ENCODE data around the gene CCSAP.
"Not testable (repeated sequence)": the region's sequence is repeated elsewhere in the genome, so short reads cannot be mapped to it uniquely, and the experiment has no call there.

CCSAP gene

GRCh38 chr1:229364207-229365065 is 21.6 kb upstream of the CCSAP start:
- DNase-seq = no peak

DNA sequence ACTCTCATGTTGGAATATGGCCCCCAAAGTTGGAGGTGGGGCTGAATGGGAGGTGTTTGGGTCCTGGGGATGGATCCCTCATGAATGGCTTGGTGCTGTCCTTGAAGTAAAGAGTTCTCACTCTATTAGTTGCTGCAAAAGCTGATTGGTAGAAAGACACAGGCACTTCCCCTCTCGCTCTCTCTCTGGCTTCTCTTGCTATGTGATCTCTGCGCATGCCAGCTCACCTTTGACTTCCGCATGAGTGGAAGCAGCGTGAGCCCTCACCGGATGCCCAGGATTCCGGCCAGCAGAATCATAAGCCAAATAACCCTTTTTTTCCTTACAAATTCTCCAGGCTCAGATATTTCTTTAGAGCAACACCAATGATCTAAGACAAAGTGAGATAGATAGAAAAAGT is 20.9 kb upstream of the CCSAP start:
- no peak for DNase-seq

DNA sequence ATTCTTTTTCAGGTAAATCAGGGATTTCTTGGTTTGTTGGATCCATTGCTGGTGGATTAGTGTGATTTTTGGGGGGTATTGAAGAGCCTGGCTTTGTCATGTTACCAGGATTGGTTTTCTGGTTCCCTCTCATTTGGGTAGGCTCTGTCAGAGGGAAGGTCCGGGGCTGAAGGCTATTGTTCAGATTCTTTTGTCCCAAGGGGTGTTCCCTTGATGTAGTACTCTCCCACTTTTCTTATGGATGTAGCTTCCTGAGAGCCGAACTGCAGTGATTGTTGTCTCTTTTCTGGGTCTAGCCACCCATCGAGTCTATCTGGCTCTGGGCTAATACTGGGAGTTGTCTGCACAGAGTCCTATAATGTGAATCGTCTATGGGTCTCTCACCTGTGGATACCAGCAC is 17.6 kb upstream of the CCSAP start:
- no peak for DNase-seq

DNA sequence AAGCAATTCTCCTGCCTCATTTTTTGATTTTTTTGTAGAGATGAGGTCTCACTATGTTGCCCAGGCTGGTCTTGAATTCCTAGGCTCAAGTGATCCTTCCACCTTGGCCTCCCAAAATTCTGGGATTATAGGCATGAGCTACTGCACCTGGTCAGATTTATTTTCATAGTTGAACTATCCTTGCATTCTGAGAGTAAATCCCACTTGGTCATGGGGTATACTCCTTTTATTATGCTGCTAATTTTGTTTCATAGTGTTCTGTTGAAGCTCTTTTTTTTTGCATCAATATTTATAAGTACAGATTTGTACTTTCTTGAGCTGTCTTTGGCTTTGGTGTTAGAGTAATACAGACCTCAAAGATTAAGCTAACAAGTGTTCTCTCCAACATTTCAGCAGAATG is 12.8 kb upstream of the CCSAP start:
- DNase-seq = no peak

DNA sequence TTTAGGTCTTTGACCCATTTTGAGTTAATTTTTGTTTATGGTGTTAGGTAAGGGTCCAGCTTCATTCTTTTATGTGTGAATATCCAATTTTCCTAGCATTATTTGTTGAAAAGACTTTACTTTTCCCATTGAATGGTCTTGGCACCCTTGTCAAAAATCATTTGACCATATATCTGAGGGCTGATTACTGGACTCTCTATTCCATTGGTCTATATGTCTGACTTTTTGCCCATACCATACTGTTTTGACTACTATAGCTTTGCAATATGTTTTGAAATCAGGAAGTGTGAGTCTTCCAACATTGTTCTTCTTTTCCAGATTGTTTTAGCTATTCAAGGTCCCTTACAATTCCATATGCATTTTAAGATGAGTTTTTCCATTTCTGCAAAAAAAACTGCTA is 11.4 kb upstream of the CCSAP start:
- DNase-seq = no peak

- DNase-seq = no peak
Measured at GRCh38 chr1:229352975-229353374, 10.1 kb upstream of the CCSAP start.

DNA sequence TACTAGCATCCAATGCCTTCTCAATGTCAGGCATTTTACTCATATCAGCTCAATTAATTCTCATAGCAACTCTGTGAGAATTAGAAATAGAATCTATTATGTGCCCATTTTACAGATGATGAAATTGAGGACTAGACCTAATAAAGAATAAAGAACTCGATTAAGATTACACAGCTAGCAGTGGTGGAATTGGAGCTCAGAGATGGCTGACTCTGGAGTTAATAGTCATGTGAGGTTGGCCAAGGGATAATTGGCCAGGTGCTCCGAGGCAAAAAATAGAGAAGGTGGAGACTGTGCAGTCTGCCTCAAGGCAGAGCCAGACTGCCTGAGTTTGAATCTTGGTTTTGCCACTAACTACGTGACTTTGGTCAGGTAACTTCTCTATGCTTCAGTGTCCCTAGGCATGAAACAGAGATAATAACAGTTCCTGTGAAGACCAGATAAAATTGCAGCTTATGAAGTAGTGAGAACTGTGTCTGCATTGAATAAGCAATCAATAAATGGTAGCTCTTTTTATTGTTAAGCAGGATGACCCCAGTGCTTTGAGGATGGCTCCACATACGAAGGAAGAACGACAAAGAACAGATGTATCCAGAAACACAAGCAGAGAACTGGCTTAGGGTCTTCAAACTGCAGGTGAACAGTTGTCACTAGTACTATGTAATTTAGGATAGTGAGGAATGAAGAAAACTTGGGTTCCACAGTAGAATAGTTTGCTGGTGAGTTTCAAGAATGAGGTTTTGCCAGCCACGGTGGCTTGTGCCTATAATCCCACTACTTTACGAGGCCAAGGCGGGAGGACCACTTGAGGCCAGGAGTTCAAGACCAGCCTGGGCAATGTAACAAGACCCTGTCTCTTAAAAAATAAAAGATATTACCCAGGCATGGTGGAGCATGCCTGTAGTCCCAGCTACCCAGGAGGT is 6.9 kb upstream of the CCSAP start:
- no peak for DNase-seq

- DNase-seq = no peak
Measured at GRCh38 chr1:229347528-229347927, 4.7 kb upstream of the CCSAP start.

GRCh38 chr1:229344937-229345684 is 2.3 kb upstream of the CCSAP start:
- DNase-seq = no peak

- DNase-seq = no peak
Measured at GRCh38 chr1:229344139-229344538, 1.3 kb upstream of the CCSAP start.

- DNase-seq = peak; percentile 78
Measured at GRCh38 chr1:229341774-229342655, 832 bp downstream of the CCSAP start.

- DNase-seq = no peak
Measured at GRCh38 chr1:229340496-229340895, 2.4 kb downstream of the CCSAP start.

DNA sequence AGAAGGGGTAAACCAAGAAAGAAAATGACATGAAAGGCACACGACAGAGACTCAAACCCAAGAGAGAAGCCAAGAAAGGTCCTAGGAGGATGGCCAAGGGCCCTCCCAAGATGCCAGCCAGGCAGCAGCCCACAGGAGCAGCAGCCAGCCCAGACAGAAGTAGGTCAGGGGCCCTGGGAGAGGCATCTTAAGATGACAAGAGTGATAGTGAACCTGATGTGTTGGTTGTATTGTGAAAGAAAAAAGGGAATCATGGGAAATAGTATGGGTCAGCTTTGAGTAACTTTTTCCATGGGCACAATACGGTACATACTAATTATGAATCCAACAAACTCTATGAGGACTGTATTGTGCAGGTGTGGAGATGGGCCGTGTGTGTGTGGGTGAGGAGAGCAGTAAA is 3.3 kb downstream of the CCSAP start:
- DNase-seq = no peak

DNA sequence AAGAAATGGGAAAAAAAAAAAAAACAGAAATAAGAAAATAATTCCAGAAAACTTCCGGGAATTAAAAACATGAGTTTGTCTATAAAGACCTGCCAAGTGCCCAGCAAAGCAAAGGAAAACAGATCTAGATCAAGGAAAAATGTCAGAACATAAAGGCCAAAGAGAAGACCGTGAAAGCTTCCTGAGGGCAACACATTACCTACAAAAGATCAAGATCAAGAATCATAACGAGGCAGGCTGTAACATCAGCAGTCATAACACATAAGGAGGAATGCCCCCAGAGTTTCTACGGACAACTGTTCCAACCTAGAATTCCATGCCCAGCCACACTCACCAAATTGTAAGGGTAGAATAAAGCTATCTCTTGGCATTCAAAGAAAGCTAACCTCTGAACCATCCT is 3.8 kb downstream of the CCSAP start:
- no peak for DNase-seq

GRCh38 chr1:229336345-229336744 is 6.5 kb downstream of the CCSAP start:
- no peak for DNase-seq

- DNase-seq = no peak
Measured at GRCh38 chr1:229334716-229335115, 8.1 kb downstream of the CCSAP start.

DNA sequence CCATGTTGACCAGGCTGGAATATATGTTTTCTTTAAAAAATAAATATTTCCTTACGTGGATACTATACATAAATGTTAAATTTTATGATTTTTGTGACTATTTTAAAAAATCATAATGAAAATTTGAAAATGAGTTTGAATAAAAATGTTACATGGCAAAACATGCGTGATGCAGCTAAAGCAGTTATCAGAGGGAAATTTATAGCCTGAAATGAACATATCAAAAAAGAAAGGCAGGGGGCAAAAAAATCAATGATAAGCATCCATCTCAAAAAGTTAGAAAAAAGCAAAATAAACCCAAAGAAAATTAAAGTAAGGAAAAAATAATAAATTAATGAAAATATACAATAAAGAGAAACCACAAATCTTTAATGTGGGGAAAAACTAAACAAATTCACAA is 8.6 kb downstream of the CCSAP start:
- DNase-seq = no peak

DNA sequence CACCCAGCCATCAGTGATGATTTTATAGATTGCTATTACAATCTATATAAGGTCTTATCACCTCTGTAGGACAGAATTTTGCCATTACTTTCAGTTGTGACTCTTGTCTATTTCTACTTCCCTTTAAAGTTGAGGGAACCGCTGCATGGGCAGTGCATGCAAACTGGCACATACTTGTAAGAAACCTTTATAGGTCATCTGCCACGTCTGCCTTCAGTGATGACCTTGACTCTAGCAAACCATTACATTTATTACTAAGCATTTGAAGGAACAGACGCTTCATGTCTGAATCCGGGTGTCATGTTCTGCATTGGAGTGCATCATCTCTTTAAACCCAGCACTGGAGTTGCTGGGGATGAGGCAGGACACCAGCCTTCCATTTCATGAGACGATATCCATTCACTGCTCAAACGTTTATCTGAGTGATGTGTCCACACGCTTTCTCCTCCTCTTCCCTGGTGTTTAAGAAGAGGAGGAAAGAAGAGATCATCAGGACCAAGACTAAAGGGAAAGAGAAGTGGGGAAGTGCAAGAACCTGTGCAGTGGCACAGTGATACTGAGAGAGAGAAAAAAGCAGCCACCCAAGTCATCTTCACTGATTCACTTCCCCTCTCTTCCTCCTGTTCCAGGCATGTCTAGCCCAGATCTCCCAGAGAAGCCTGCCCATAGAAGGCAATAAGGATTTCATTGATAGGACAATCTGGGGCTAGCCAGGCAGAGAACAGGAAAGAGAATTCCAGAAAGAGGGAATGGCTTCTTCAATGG is 14.1 kb downstream of the CCSAP start:
- DNase-seq = no peak

DNA sequence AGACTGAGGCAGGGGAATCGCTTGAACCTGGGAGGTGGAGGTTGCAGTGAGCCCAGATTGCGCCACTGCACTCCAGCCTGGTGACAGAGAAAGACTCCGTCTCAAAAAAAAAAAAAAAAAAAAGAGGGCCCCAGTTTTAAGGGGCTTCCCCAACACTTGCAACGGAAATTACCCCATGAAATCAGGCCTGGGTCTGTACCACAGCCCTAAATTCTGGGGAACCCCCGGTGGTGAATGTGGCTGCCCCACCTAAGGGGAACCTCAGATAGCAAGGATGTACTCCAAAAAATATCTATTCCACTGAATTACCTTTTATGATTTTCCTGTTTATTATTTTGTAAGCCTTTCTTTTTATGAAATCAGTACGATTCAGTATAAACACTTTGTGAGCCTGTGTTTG is 15.1 kb downstream of the CCSAP start:
- not testable (repeated sequence) for DNase-seq

DNA sequence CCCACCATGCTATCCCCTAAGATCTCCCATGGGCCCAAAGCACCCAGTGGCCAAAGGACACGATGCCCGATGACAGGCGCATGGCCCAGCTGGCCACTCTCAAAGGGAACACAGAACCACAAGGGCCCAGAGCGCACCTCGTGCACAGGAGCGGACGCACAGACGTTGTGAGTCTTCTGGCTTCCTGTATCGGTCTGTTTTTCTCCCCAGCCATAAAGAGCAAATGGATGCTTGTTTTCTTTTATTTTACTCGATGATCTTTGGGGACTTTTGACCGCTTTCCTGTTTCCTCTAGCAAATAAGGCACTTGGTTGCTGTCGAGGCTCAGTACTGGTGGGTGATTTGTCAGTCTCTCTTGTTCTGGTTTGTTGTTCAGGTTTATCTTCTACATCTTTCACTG is 16.2 kb downstream of the CCSAP start:
- no peak for DNase-seq

GRCh38 chr1:229325853-229326487 is 16.9 kb downstream of the CCSAP start:
- DNase-seq = no peak
